PC-9 (cell line): ENCODE measurements around the gene COL23A1. TPM values are rescaled to one million over a fixed set of nuclear protein-coding genes. Genes with fewer than 3 reads are reported as not detected.

Experiments used
- BruUV-seq: library from RNA; stranded (reverse); fragments of 400-500 nt; replicated peaks from 2 replicates; lab custom pipeline; 2021; lab: Mats Ljungman, UMichigan
- CTCF ChIA-PET: fragments of 300-600 bp; sonication (Branson Sonifier 250); formaldehyde crosslinking; loops from one replicate; lab custom pipeline; 2022; ENCODE audit warnings: antibody characterized with exemption; lab: Charles Lee
- POLR2A ChIA-PET: fragments of 300-600 bp; sonication (Branson Sonifier 250); formaldehyde crosslinking; loops from one replicate; lab custom pipeline; 2022; ENCODE audit warnings: antibody characterized with exemption; ENCODE audit not compliant: unreplicated experiment; lab: Charles Lee
- DNase-seq, 2 experiments: peaks; one replicate each; pipeline versions ENCODE4 v3.0.0 to v3.0.0-alpha.2; 2015 to 2022; ENCODE audit warnings: mixed read lengths in 1 of 2
- H2AFZ ChIP-seq: fragments of 200-600 bp; sonication (generic); 2 replicates; pipeline ENCODE4 v1.8.1; 2017; ENCODE audit warnings: antibody characterized with exemption
- H3F3A ChIP-seq: fragments of 200-600 bp; sonication (generic); 2 replicates; pipeline ENCODE4 v1.8.1; 2017; ENCODE audit warnings: antibody characterized with exemption, mild to moderate bottlenecking, low read depth; ENCODE audit not compliant: insufficient read depth
- H3K27ac ChIP-seq: fragments of 200-600 bp; sonication (generic); 2 replicates; pipeline ENCODE4 v1.6.1; 2016; ENCODE audit warnings: mixed run types
- H3K27me3 ChIP-seq: fragments of 200-600 bp; sonication (generic); 2 replicates; pipeline ENCODE4 v1.6.1; 2016; ENCODE audit warnings: low read depth, mixed run types; ENCODE audit not compliant: insufficient read depth
- H3K36me3 ChIP-seq: fragments of 200-600 bp; sonication (generic); 2 replicates; pipeline ENCODE4 v1.6.1; 2016; ENCODE audit warnings: low read depth, mixed run types
- H3K4me1 ChIP-seq: fragments of 200-600 bp; sonication (generic); replicated peaks from 2 replicates; pipeline ENCODE4 v1.6.1; 2016; ENCODE audit warnings: mixed run types; ENCODE audit not compliant: insufficient read depth
- H3K4me2 ChIP-seq: fragments of 200-600 bp; sonication (generic); 2 replicates; pipeline ENCODE4 v1.6.1; 2017; ENCODE audit warnings: mixed run types
- H3K4me3 ChIP-seq: fragments of 200-600 bp; sonication (generic); 2 replicates; pipeline ENCODE4 v1.6.1; 2016; ENCODE audit warnings: mixed run types
- H3K79me2 ChIP-seq: fragments of 200-600 bp; sonication (generic); 2 replicates; pipeline ENCODE4 v1.6.1; 2017; ENCODE audit warnings: low read depth, mixed run types
- H3K9me2 ChIP-seq: fragments of 200-600 bp; sonication (generic); 2 replicates; pipeline ENCODE4 v1.8.1; 2017; ENCODE audit warnings: mild to moderate bottlenecking; ENCODE audit not compliant: insufficient read depth
- H3K9me3 ChIP-seq: fragments of 200-600 bp; sonication (generic); 2 replicates; pipeline ENCODE4 v1.8.1; 2016; ENCODE audit warnings: low read depth; ENCODE audit not compliant: insufficient read depth
- H4K20me1 ChIP-seq: fragments of 200-600 bp; sonication (generic); 2 replicates; pipeline ENCODE4 v1.8.1; 2017; ENCODE audit not compliant: insufficient read depth
- CTCF ChIP-seq: fragments of 200-600 bp; sonication (generic); conservative IDR thresholded peaks from 2 replicates; pipeline ENCODE4 v1.6.1; 2017; ENCODE audit warnings: mixed run types, antibody characterized with exemption, mild to moderate bottlenecking, moderate library complexity
- EZH2 ChIP-seq: fragments of 200-600 bp; sonication (generic); IDR thresholded peaks from 2 replicates; pipeline ENCODE4 v1.8.0; 2017; ENCODE audit warnings: antibody characterized with exemption, low read depth
- intact Hi-C: fragments of 100-400 bp; cut with micrococcal nuclease; formaldehyde crosslinking; loops from one replicate; pipeline ENCODE4 v1.10.0; 2022; ENCODE audit not compliant: unreplicated experiment
- total RNA-seq: library from RNA; stranded (reverse); gene quantifications from 2 replicates; pipeline ENCODE4 v1.2.3, GENCODE V29; 2021

Gene COL23A1
- total RNA-seq, 1 experiment from 2014 or later, result not detected

- POLR2A ChIA-PET, result no interaction called here
These were observed 113.7 kb downstream of the COL23A1 start for GRCh38 chr5:178476531-178476930.

GRCh38 chr5:178475422-178475821 is 114.8 kb downstream of the COL23A1 start:
- H3F3A ChIP-seq, result no peaks in the 10 kb centered on the region
- no peak overlapping the region for H2AFZ ChIP-seq
- H4K20me1 ChIP-seq, result no peaks in the 10 kb centered on the region
- BruUV-seq, result no TSS peak
- intact Hi-C loops, result no loop called here
- no peak overlapping the region for H3K27ac ChIP-seq
- no peak for TF ChIP-seq EZH2
- no peak for TF ChIP-seq CTCF
- no peak overlapping the region for H3K4me2 ChIP-seq
- H3K27me3 ChIP-seq, result peaks cover 99% of the 10 kb centered on the region
- no peaks in the 10 kb centered on the region for H3K9me3 ChIP-seq
- ChIA-PET CTCF (no interaction called here), POLR2A (no interaction called here)
- no peaks in the 10 kb centered on the region for H3K36me3 ChIP-seq
- no peak for DNase-seq
- no peak overlapping the region for H3K4me3 ChIP-seq
- no peaks in the 10 kb centered on the region for H3K9me2 ChIP-seq
- H3K4me1 ChIP-seq, result no peaks in the 10 kb centered on the region
- no peaks in the 10 kb centered on the region for H3K79me2 ChIP-seq

More at GRCh38 chr5:178476531-178476930, 113.7 kb downstream of the COL23A1 start:
- intact Hi-C loops, result no loop called here
- no TSS peak for BruUV-seq
- no peaks in the 10 kb centered on the region for H3K36me3 ChIP-seq
- H3K4me3 ChIP-seq, result no peak overlapping the region
- no peaks in the 10 kb centered on the region for H3K79me2 ChIP-seq
- H3K27ac ChIP-seq, result no peak overlapping the region
- H3K4me1 ChIP-seq, result no peaks in the 10 kb centered on the region
- no peak overlapping the region for H3K4me2 ChIP-seq
- H3K9me3 ChIP-seq, result no peaks in the 10 kb centered on the region
- H3K27me3 ChIP-seq, result peaks cover 99% of the 10 kb centered on the region
- no peak for DNase-seq
- no peaks in the 10 kb centered on the region for H3F3A ChIP-seq
- TF ChIP-seq EZH2 (no peak), CTCF (no peak)
- H3K9me2 ChIP-seq, result no peaks in the 10 kb centered on the region
- CTCF ChIA-PET, result no interaction called here
- H4K20me1 ChIP-seq, result no peaks in the 10 kb centered on the region
- no peak overlapping the region for H2AFZ ChIP-seq

GRCh38 chr5:178474562-178475184 is 115.5 kb downstream of the COL23A1 start:
- no peak for DNase-seq
- Histone ChIP-seq H3K27me3 (peaks cover 99% of the 10 kb centered on the region), H2AFZ (no peak overlapping the region), H3K9me2 (no peaks in the 10 kb centered on the region), H3K79me2 (no peaks in the 10 kb centered on the region), H3F3A (no peaks in the 10 kb centered on the region), H3K4me2 (no peak overlapping the region), H3K9me3 (no peaks in the 10 kb centered on the region), H4K20me1 (no peaks in the 10 kb centered on the region), H3K4me3 (no peak overlapping the region), H3K27ac (no peak overlapping the region), H3K36me3 (no peaks in the 10 kb centered on the region), H3K4me1 (no peaks in the 10 kb centered on the region)
- BruUV-seq, result no TSS peak
- CTCF ChIA-PET, result no interaction called here
- no peak for TF ChIP-seq CTCF
- TF ChIP-seq EZH2, result no peak
- intact Hi-C loops, result no loop called here
- POLR2A ChIA-PET, result no interaction called here
